ENCODE results near the gene PCBP3. TPM values are rescaled to one million over a fixed set of nuclear protein-coding genes. Genes with fewer than 3 reads are reported as not detected.

Gene PCBP3
- polyA plus RNA-seq, 1 donor from 2014 or later: 1.7 TPM

GRCh38 chr21:45906196-45906805 is 262.8 kb downstream of the PCBP3 start:
- Histone ChIP-seq H3K9me2 (ENCODE audit: insufficient read depth, low read length) (no peaks in the 10 kb centered on the region), H3K9me3 (ENCODE audit: low read length) (no peaks in the 10 kb centered on the region), H3K79me2 (replicated peaks; ENCODE audit: insufficient read depth, low read length) (no peaks in the 10 kb centered on the region), H3F3A (ENCODE audit: insufficient read depth, low read length, poor library complexity, severe bottlenecking) (no peaks in the 10 kb centered on the region), H3K4me3 (ENCODE audit: low read length) (no peak overlapping the region), H4K20me1 (ENCODE audit: insufficient read depth) (no peaks in the 10 kb centered on the region), H3K9ac (ENCODE audit: low read length) (no peak overlapping the region), H3K27me3 (ENCODE audit: insufficient read depth, low read depth, low read length) (no peaks in the 10 kb centered on the region), H3K27ac (ENCODE audit: low read length) (no peak overlapping the region), H3K36me3 (ENCODE audit: insufficient read depth, low read length) (no peaks in the 10 kb centered on the region), H2AFZ (ENCODE audit: low read depth, low read length) (no peak overlapping the region), H3K4me2 (ENCODE audit: low read length) (no peak overlapping the region)
- TF ChIP-seq CTCF (IDR thresholded peaks at IDR 0.05; ENCODE audit: poor library complexity, severe bottlenecking): no peak

GRCh38 chr21:45906859-45907258 is 263.3 kb downstream of the PCBP3 start:
- no peaks in the 10 kb centered on the region for H3F3A ChIP-seq (ENCODE audit: insufficient read depth, low read length, poor library complexity, severe bottlenecking)
- no peak overlapping the region for H3K9ac ChIP-seq (ENCODE audit: low read length)
- H3K27me3 ChIP-seq (ENCODE audit: insufficient read depth, low read depth, low read length): no peaks in the 10 kb centered on the region
- no peak for TF ChIP-seq EZH2 (IDR thresholded peaks at IDR 0.05; ENCODE audit: borderline replicate concordance, insufficient read depth, low read length, poor library complexity, severe bottlenecking)
- TF ChIP-seq TAF1 (IDR thresholded peaks at IDR 0.05; ENCODE audit: low read depth): no peak
- TF ChIP-seq SMC3 (conservative IDR thresholded peaks at IDR 0.05; ENCODE audit: poor library complexity): no peak
- TF ChIP-seq POLR2AphosphoS5 (IDR thresholded peaks at IDR 0.05): no peak
- TF ChIP-seq MXI1 (conservative IDR thresholded peaks at IDR 0.05; ENCODE audit: poor library complexity, severe bottlenecking): no peak
- no peak for TF ChIP-seq CTCF (IDR thresholded peaks at IDR 0.05; ENCODE audit: poor library complexity, severe bottlenecking)
- TF ChIP-seq RAD21 (conservative IDR thresholded peaks at IDR 0.05): no peak
- TF ChIP-seq EP300 (conservative IDR thresholded peaks at IDR 0.05; ENCODE audit: poor library complexity, severe bottlenecking): no peak
- TF ChIP-seq REST (IDR thresholded peaks at IDR 0.05; ENCODE audit: borderline replicate concordance): no peak
- no peak overlapping the region for H2AFZ ChIP-seq (ENCODE audit: low read depth, low read length)
- H3K27ac ChIP-seq (ENCODE audit: low read length): no peak overlapping the region
- no peak overlapping the region for H3K4me2 ChIP-seq (ENCODE audit: low read length)
- no peaks in the 10 kb centered on the region for H4K20me1 ChIP-seq (ENCODE audit: insufficient read depth)
- H3K36me3 ChIP-seq (ENCODE audit: insufficient read depth, low read length): no peaks in the 10 kb centered on the region
- H3K9me3 ChIP-seq (ENCODE audit: low read length): no peaks in the 10 kb centered on the region
- no peaks in the 10 kb centered on the region for H3K9me2 ChIP-seq (ENCODE audit: insufficient read depth, low read length)
- no peak overlapping the region for H3K4me3 ChIP-seq (ENCODE audit: low read length)
- H3K79me2 ChIP-seq (replicated peaks; ENCODE audit: insufficient read depth, low read length): no peaks in the 10 kb centered on the region

Data from neural cell (in vitro differentiated cells).